DMS 273 (cell line): ENCODE data around the gene SPRED2.
A peak's percentile ranks its signal among the peaks of the same experiment; 100 is the strongest.

Experiments
- DNase-seq: peaks from one replicate; lab custom pipeline; 2025; ENCODE audit not compliant: unreplicated experiment; lab: John Stamatoyannopoulos, UW

The SPRED2 gene

DNA sequence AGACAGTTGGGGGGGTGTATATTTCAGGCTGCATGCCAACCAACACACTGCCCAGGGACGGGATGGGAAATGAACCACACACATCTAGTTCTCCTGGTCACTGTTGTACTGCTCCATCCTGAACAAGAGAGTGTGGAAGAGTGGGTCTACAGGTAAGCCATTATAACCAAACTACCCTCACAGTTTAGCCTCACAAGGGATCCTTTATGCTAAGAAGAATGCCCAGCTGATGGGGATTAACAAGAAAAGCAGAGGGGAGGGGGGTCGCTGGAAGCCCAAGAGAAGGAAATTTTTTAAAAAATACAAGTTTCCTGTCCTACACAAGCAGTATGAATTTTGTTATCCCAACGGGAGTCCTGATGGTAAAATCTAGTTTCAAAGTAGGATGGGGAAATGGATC lies 16.1 kb downstream of the SPRED2 start:
- DNase-seq, result no peak

DNA sequence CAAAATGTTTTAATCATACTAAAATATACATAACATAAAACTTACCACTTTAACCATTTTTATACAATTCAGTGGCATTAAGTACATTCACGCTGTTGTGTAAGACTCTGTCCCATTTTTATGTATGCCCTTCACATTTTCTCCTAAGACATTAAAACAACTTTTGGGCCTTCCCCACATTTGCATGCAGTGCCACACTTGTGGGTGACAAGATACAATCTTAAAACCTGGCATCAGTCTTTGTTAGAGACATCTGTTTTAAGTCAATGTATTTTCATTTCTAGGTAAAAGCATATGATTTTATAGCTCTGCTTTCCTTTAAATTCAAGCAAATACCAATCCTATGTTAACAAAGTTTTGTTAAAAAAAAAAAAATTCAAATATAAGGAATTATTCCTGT lies 17.3 kb downstream of the SPRED2 start:
- no peak for DNase-seq

DNA sequence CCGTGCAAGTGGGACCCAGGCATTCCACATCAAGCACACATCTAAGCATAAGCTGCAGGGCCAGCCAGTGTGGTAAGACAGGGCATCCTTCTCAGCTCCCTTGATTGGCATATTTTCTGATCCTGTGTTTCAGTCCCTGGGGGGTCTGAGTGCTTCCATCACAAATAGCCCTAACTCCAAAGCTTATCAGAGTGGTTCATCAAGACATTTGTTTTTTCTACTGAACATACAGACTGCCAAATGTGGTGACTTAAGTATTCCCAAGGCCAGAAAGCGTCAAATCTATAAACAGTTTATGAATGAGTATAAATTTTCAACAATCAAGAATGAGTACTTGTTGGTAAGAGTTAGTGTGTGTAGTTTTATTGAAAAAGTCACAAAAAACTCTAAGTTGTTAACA lies 18.8 kb downstream of the SPRED2 start:
- DNase-seq, result no peak

DNA sequence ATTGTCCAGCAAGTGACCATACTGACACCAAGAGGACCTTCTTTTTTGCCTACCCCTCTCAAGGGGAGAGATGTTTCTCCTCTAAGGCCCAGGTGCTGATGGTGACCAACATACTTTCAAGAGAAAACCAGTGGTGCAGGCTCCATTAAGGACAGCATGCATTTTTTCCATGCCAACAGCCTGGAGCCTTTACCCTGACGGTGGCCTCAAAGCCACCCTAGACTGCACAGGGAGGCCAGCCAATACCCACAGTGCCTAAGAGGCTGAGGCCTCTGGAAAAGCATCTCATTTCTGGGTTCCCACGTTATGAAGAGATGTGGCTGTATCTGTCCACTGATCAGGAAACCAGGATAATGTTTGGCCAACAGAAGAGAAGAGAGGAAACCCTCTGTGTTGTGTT lies 19.3 kb downstream of the SPRED2 start:
- DNase-seq, result no peak

DNA sequence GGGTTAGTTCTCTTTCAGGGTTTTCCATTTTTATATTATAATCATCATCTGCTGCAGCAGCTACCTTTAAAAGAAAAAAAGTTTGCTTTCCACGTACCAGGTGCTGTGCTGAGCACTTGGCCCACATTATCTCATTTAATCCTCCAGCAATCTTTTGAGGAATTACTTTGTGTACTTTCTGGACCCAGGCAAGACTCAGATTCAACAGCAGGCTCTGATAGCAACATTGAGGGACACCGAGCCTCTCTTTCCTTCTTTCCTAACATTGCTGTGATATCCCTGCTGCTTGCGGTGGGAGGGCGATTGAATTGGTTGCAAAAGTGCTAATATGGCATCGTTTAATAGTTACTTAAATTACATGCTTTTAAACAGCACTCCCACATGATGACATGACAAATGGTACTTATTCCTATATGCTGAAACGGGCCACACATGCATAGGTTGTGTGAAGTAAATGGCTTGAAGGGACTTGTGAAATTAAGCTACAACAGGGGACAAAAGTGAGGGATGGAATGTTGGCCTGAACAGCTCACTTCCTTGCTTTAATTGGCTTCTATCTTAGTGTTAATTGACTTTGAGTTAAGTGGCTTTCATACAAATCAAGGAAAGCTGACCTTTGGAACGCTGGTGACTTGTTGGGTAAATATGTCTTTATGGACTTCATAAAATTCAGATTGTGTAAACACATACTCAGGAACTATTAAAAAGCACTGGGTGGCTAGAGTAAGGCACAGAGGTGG lies 21.2 kb downstream of the SPRED2 start:
- no peak for DNase-seq

DNA sequence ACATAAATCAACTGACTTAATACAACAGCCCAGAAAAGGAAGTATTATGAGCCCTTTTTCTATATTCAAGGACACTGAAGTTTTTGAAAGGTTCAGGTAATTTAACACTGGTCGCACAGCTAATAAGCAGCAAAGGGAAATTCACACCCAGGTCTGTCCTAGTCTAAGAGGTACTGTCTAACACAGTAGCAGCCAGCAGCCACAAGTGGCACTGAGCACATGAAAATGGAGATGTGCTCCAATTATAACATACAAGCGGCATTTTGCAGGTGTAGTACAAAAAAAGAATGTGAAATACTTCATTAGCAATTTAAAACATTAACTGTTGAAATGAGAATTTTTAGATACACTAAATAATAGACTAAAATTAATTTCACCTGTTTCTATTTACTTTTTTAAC lies 23.4 kb downstream of the SPRED2 start:
- DNase-seq, result no peak

DNA sequence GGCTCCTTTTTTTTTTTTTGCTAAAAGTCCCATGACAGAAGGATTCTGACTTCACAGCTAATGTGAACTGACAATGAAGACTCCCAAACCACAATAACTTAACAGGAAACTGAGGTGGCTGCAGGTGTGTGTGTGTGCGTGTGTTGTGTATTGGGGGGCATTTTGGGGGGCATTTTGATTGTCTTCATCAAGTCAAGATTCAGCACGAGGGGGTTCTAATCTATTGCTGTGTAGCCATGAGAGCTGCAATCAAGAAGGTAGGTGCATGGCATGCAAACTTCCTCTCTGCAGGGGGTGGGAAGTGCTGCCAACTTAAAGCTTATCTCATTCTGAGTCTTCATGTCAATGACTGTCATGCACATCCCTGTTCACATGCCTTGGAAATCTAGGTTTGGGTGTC lies 25.2 kb downstream of the SPRED2 start:
- DNase-seq, result no peak

DNA sequence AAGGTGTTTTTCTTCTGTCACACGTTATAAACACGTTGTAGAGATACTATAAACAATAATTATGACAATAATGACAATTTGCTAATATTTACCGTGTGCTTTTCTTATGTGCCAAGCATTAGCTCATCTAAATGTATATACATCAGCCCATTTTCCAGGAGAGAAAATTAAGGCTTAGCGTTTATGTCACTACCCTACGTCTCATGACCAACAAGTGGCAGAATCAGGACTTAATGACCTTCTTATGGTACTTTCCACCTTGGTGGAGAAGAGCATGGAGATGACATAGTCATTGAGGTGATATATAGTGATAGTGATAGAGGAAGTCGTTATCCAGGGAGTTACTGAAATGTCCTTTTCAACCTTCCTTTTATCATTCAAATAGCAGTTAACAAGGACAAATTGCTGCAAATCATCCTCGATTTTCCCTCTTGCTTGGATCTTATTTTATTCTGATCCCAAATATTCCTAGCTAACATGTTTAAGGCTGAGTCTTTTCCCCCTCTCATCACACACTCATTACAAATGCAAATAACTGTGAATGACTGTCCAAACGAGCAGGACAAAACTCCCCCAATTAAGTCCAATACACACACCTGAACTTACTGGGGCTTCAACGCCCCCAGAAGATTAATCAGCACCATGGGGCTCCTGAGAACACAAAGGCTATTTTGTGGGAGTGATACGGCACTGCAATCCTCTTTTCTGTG lies 27.3 kb downstream of the SPRED2 start:
- DNase-seq, result no peak

DNA sequence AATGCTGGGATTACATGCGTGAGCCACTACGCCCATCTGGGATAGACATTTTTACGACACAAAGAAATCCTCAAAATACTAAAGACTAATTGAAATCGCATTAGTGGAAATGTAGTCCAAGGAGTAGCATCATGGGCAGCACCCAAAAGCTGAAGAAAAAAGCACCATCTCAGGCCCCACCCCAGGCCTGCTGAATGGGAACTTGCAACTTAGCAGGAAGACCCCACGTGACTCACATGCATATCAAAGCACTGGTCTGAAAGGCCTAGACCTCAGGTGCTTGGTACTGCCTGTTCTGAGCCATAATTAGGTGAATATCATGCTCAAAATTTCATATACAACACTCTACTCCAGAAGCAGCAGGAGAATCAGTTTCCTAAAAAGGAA lies 28.9 kb downstream of the SPRED2 start:
- no peak for DNase-seq

DNA sequence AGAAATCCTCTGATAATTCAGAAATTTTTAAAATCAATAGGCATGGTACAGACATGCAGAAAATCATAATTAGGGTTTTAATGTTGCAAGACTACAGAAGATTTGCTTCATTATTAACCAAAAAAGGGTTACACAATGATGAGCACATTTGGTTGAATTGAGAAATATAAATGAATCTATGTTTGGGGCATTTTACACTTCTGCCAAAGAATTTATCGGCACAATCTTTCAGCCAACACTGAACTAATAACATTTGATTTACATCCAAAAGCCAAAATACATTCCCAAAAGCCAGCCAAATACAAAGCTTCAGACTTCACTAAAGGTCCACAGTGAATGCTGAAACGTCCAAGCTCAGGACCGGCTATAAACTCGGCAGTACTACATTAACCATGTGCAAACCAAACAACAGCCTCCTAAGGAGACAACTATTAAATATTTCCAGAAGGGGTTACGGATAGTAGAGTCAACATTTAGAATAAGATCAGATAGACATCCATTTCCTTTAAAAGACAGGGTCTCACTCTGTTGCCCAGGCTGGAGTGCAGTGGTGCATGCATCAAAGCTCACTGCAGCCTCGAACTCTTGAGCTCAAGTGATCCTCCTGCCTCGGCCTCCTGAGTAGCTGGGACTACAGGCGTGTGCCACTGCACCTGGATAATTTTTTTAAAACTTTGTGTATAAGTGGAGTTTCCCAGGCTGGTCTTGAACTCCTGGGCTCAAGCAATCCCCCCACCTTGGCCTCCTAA lies 29.4 kb downstream of the SPRED2 start:
- no peak for DNase-seq

DNA sequence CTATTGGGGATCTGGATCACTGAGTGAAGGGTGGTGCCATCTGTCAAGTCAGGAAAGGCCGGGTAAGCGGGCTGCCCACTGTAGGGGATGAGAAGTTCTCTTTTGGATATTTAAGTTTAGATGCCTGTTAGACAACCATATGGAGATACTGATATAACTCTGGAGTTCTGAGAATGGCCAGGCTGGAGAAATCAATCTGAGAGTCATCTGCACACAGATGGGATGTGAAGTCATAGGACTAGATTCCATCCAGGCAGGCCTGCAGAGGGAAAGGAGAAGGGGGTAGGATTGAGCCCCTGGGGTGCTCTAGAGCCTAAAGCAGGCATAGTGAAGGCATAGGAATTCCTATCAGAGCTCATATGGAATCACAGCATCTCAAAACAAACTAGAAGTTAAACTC lies 30.1 kb downstream of the SPRED2 start:
- DNase-seq, result peak; percentile 79

DNA sequence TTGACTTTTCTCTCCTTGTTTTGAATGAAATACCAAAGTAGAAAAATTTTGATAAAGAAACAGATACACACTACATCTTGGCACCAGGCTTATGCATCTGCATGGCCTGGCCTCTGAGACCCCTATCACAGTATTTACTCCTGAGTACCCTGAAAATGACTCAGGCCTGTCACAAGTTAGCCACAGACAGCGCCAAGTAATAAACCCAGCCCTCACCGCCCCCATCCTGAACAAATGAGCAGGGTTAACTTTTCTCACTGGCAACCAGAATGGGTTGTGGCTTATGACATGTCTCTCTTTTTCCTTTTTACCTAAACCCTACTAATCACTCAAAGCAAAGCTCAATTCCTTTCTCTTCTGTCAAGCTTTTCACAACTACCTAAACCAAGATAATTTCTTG lies 35.3 kb downstream of the SPRED2 start:
- no peak for DNase-seq

DNA sequence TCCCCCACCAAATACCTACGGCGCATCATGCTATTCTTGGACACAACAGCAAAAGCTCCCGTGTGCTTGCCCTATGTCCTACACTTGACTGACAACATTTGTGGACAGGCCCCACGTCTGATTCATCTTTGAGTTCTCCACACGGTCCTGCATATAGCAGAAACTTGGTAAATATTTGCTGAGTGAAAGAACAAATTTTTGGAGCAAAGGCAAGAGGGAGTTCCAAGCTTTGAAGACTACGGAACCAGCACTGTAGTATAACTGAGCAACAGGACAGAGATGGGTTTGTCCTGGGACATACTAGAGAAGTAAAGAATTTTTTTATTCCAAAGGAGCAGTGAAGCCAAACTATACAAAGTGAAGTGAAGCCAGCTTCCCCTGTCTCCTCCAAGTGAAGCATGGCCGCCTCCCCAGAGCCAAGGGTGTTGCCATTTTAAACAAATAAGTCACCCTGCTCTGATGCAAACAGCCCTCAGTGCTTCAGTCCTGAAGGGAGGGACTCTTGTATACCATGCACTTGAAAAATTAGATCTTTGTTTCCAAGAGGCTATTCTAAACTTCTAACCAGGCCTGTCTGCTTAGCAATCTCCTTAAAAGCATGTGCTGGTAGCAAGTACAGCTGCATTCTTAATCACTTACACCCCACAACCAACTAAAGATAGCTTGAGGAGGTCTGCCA lies 35.9 kb downstream of the SPRED2 start:
- no peak for DNase-seq

DNA sequence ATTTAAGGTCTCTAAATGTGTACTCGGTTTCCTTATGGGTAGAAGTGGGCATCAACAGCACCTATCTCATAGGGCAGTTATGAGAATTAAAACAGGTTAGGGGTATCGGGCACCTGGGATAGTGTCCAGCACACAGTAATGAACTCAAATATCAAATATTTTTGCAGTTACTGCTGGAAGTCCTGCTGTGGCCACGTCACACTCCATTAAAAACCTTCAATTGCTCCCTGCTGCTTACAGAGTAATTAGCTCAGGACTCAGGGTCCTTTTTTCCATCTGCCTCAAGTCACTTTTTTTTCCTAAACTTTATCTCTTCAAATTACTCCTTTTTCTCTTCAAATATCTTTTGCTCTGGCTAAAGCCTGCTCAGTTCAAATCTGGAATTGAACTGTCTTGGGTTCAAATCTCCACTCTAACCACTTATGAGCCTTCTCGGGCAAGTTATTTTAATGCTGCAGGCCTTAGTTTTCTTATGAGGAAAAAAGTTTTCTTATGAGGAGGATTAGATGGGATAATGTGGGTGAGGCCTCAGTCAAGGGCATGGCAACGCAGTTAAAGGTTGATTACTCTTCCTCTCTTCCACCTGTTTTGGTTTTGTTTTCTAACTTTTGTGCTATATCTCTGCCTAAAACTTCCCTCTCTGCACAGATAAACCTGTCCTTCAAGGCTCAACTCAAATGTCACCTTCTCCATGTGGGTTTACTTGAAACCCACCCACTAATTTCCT lies 36.6 kb downstream of the SPRED2 start:
- DNase-seq, result no peak

DNA sequence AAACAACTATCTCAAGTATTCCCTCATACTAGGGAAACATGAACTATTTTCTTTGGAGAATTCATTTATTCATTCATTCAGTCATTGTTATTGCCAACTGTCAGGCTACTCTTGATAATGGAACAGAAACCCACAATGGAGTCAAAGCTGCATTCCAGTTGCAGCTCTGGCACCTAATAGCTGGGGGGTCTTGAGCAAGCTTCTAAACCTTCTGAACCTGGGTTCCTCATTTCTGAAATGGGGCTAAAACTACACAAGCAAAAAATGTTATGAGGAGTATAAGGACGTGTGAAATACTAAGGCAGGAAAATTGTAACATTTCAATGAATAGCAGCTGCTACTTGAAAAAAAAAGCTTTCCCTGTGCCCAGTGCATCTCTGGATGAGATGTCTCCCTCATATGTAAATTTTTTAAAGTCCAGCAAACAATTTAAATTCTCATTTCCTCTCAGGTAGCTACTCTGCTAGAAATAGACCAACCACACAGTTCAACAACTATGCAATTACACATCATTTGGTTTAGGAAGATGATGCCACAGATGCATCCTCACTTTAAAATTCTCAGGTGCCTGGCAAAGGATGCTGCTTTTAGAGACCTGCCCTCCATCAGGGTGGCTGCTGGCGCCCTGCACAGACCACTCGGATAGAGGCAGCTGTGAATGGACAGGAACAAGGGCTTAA lies 38.5 kb downstream of the SPRED2 start:
- no peak for DNase-seq

DNA sequence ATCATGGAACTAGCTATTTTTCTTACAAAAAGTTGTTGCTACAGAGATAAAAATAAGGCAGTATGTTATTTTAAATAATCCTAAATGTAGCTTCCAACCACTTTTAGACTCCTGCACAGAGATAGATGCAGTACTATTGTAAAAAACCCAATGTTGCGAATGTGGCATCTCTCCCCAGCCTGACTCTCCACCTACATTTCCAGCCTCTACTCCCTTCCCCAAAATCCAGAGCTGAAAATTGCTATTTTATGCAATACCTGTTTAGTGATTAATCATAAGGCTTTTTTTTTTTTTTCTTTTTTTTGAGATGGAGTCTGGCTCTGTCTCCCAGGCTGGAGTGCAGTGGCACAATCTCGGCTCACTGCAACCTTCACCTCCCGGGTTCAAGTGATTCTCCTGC lies 39.4 kb downstream of the SPRED2 start:
- DNase-seq, result no peak

DNA sequence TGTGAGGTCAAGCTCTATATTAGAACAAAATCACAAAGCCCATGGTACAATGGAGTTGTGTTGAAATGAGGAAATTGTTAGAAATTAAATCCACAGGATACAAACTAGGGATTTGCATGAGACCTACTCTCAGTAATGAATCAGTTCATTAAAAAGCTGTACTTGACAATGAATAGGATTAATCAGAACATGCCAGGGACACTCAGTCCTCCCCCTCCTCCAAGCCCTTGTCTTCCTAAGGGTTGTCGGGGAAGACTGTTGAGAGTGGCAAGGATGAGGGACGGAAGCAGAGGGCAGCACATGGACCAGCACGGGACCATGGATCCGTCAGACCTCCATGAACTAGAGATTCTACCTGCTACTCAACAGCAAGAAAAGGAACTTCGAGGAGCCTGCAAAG lies 39.8 kb downstream of the SPRED2 start:
- DNase-seq, result no peak

DNA sequence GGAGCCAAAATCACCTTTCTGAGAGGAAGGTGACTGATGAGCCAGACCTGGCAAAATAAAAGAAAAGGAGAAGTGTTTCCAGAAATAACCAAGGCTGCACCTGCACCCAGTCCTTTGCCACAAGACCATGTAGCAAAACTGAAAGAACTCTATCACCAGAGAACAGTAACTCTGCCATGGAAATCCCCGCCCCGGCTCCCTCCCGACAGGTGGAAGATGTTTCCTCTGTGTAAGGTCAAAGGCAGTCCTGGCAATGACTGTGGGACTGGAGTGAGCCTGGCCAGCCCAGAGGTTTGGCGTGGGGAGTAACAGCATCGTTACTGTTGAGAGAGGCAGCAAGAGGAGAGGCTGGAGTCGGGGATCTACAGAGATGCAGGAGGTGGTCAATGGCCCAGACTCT lies 42.3 kb downstream of the SPRED2 start:
- no peak for DNase-seq

DNA sequence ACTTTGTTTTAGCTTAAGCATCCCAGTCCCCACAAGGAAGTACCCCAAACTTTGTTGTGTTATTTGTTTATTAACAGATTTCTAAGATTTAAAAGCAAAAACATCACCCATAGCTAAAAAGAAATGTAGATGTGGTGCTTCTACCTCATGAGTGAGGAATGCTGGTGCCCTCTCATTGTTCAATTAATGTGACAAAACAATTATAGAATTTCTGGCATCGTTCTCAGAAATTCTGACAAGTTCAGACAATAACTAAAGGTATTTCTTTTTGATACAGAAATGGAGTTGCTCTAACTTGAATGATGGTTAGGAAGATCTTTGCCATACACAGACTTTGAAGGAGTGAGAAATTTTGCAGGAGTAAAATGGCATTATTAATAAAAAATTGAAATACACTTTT lies 42.9 kb downstream of the SPRED2 start:
- no peak for DNase-seq

DNA sequence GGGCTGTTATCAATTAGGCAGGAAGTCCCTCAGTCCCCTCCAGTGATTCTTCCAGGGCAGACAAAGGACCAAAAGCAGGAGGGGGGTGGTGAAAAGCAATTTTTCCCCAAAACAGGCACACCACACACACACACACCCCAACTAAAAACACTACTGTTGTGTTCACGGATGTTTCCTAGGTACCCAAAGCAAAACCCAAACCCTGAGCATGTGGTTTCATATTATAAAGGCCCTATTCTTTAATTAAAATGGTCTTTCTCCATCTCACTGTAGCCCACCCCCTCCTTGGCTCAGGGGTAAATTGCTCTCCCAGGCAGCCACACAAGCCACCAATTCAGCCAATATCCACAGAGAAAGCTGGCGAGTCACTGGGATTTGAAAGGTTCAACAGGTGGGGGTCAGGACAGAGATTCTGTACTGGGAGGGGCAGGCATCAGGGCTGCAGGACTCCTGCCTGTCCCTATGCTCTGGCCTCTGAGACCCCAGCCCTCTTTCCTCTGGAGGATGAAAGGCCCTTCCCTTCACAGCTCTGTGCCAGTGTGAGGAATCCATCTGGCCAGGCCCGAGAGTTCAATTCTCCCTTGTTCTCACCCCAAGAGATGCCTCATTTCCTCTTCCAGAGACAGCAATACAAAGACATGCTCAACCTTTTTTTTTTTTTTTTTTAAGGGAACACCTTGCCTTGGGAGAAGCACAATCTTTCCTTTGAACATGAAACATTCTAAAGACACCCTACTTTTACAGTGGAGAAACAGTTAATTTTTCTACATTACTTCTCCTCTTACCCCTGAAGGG lies 43.6 kb downstream of the SPRED2 start:
- no peak for DNase-seq
